Myocyte (in vitro differentiated cells): ENCODE data around the gene NTHL1. TPM values are rescaled to one million over a fixed set of nuclear protein-coding genes. Genes with fewer than 3 reads are reported as not detected.
"Not testable (repeated sequence)": the region's sequence is repeated elsewhere in the genome, so short reads cannot be mapped to it uniquely, and the experiment has no call there.

Experiments used
- DNase-seq: peaks from one replicate; pipeline ENCODE4 v3.0.0-alpha.2; 2012; ENCODE audit warnings: low read depth
- total RNA-seq: library from RNA; depleted of rRNA; stranded (reverse); fragments of >200 nt; gene quantifications from 2 replicates; pipeline ENCODE4 v1.2.3, GENCODE V29; 2014

Gene NTHL1
- total RNA-seq, 1 donor from 2014 or later, result 17.3 TPM

- DNase-seq, result no peak
These were observed 4.5 kb downstream of the NTHL1 start for GRCh38 chr16:2042986-2043666.

DNA sequence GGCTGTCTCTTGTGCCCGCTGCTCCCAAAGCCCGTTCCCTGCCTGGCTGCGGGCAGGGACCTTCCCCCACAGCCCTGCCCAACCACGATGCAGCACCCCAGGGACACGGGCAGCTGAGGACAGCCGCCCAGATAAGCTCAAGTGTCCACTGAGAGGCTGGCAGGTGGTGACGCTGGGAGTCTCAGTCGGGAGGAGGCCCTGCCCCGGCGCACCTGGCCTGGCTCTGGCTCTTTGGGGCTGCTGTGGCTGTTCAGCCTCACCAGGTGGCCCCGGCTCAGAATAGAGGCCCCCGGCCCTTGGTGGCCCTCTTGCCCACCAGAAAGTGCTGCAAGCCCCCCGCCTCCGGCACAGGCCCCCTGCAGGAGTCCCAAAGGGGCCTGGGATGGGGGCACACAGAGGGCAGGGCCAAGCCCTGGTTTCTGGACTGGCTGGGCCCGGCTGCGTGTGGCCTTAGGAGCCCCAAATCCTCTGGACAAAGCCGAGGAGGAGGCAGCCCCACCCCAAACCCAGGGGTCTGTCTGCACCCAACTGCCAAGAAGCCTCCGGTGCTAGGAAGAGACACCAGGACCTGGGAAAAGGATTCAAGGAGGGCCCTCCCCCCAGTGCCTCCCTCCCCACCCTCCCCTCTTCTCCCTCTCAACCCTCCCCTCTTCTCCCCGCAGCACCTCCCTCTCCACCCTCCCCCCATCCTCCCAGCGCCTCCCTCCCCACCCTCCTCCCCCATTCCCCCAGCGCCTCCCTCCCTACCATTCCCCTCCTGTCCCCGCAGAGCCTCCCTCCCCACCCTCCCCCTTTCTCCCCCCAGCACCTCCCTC, 5.3 kb downstream of the NTHL1 start:
- peak; percentile 83 for DNase-seq

GRCh38 chr16:2040787-2041522, 6.7 kb downstream of the NTHL1 start:
- DNase-seq, result peak; percentile 94

GRCh38 chr16:2040041-2040786, 7.4 kb downstream of the NTHL1 start:
- no peak for DNase-seq

DNA sequence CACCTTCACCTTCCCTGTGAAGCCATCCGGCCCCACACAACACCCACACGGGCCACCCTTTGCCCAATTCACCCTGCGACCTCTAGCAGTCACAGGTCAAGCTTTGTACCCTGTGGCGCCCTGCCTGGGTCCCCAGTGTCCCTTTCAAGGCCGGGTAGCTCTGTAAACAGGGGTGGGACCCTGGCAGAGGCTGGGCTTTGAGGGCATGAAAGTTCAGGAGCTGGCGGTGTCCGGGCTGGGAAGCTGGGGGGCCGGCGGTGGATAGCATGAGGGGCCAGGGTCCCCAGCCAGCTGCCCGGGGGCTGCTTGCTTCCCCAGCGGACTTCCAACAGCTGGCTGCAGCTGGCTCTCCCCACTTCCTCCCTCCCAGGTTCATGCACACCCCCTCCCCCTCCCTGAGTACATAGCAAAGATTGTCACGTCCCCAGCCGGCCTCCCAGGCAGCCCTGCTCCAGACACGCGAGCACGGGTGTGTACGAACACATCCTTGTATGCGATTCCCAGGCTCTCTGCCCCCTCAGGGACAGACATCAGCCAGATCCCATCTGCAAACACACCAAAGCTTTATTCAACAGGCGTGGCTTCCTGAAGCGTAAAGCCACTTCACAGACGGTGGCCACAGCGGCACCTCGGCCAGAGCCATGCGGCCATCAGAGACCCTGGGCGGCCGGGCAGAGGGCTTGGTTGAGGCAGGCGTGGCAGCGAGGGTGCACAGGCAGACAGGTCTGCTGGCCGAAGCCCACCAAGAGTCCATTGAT, 8.2 kb downstream of the NTHL1 start:
- peak; percentile 67 for DNase-seq

- DNase-seq, result no peak
These were observed 9.0 kb downstream of the NTHL1 start for GRCh38 chr16:2038382-2039231.

- no peak for DNase-seq
These were observed 9.8 kb downstream of the NTHL1 start for GRCh38 chr16:2037647-2038381.

GRCh38 chr16:2037115-2037514, 10.5 kb downstream of the NTHL1 start:
- no peak for DNase-seq

- no peak for DNase-seq
These were observed 11.3 kb downstream of the NTHL1 start for GRCh38 chr16:2036200-2036966.

DNA sequence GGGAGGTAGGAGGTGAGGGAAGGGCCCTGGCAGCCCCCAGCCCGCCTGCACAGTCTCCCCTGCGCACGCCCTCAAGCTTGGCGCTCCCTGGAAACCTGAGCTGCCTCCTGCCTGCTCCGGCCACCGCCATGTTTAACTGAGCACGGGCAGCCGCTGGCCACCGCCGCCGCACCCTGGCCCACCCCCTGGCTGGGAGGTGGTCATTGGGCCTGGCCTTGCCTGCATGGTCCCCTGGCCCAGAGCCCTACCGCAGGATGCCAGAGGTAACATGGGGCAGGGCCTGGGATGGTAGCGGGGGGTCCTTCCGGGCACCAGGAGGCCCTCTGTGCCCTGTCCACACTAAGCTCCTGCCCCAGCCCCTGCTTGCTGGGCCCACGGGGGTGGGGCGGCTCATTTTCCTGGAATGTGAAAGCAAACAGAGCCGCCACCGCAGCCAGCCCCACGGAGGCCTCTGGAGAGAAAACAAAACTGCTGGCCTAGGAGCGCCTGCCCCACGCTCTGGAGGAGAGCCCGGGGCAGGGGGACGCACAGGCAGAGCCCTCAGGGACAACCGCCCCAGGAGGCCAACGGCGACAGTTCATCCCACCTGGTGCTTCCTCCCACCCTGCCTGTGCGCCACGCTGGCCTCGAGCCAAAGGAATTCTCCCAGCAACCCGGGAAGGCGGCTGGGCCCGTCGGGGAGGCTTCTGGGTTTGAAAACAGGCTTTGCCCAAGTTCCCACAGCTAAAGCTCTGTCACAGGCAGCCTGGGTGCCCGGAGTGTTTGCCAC, 12.0 kb downstream of the NTHL1 start:
- DNase-seq, result peak; percentile 78

GRCh38 chr16:2034696-2035430, 12.8 kb downstream of the NTHL1 start:
- no peak for DNase-seq

- DNase-seq, result not testable (repeated sequence)
These were observed 13.5 kb downstream of the NTHL1 start for GRCh38 chr16:2033909-2034695.

DNA sequence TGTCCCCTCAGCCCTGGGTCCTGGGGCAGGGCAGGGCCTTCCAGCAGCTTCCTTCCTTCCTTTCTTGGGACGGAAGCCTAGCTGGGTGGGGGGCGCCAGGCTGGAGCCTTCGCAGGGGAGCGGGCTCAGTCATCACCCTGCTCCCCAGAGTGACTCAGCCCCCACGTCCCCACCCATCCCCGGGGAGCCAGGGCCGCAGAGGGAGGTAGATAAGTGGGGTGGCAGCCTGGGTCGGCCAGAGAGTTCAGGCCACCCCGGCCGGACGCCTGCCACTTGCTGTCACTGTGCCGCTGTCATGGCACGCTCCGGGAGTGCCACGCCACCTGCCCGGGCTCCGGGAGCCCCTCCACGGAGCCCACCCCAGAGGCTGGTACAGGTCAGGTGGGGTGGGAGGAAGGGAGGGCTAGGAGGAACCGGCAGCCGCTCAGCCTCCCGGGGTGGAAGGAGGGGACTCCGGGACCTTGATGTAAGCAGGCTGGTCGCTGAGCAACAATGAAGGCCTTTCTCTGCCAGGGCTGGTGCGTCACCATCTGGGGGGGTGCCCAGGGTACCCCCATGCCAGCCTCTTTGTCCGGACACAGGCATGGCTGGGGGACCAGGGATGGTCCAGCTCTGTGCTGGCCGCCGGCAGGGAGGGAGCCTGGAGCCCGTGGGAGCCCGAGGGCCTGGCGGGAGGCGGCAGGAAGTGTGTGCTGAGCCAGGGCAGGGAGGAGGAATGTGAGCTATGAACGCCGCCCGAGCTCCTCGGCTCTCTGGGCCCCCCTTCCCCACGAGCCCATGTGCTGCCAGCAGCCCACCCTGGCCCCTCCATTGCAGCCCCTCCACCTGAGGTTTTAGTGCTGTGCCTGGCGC, 14.4 kb downstream of the NTHL1 start:
- DNase-seq, result peak; percentile 48

DNA sequence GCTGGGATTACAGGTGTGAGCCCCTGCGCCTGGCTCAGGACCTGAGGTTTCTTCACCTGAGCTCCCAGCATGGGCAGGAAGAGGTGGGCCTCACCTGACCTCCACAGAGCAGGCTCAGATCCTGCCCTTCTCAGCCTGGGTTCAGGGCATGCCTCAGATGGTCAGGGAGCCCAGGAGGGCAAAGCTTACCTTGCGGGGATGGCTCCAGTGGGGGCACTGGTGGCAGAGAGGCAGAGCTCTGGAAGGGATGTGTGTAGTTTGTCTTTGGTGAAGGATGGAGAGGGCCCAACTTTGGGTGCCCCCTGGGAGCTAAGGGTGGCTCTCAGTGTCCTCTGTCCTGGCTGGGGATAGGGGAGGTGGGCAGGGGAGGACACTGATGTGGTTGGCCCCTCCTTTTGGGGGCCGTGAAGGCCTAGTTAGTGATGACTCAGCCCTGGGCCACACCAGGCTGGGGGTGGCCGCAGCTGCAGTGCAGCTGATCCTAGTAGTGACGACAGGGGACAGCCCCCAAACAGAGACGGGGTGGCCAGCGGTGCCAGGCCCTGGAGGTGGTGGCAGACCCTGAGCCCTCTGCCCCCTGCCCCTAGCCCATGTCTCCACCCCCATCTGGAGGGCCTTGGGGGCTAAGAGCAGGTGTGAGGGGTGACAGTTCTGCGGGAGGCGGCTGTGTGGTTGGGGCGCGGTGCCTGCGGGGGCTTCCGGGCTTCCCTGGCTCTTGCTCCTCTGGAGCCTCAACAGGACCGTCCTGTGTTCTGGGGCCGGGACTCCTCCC, 15.2 kb downstream of the NTHL1 start:
- no peak for DNase-seq
